HCT116 (cell line): ENCODE results near the gene ZMYND10. TPM values are rescaled to one million over a fixed set of nuclear protein-coding genes. Genes with fewer than 3 reads are reported as not detected.
A peak's percentile ranks its signal among the peaks of the same experiment; 100 is the strongest.

Source experiments
- ATAC-seq: fragments of 200-7000 bp; cut with Tn5 transposase; 2 replicates; pipeline ENCODE4 v1.9.1; 2020; ENCODE audit warnings: mild to moderate bottlenecking, moderate library complexity
- BruUV-seq: library from RNA; stranded (reverse); fragments of 400-500 nt; replicated peaks from 2 replicates; lab custom pipeline; 2021; lab: Mats Ljungman, UMichigan
- CTCF ChIA-PET: fragments of 300-600 bp; sonication (Branson Sonifier 250); formaldehyde crosslinking; loops from one replicate; lab custom pipeline; 2021; ENCODE audit warnings: antibody characterized with exemption; lab: Charles Lee
- POLR2A ChIA-PET: fragments of 300-600, 350-600 bp; sonication (Branson Sonifier 250); formaldehyde crosslinking; loops from one replicate; lab custom pipeline; 2021; ENCODE audit warnings: antibody characterized with exemption; lab: Charles Lee
- RAD21 ChIA-PET, 2 experiments: fragments of 300-600 bp; sonication (Branson Sonifier 250); formaldehyde crosslinking; loops; one replicate each; lab custom pipeline; 2023; ENCODE audit warnings: low total read pairs in 2 of 2; ENCODE audit not compliant: uncharacterized antibody in 2 of 2, unreplicated experiment in 2 of 2, low non-redundant PET in 1 of 2; lab: Charles Lee
- DNase-seq: peaks from one replicate; pipeline ENCODE4 v3.0.0-alpha.2; 2010; ENCODE audit warnings: low read depth, low spot score
- H2AFZ ChIP-seq: fragments of 200-600 bp; shearing (Covaris generic), sonication (generic); 2 replicates; pipeline ENCODE4 v1.6.1; 2017; ENCODE audit warnings: low read depth, mixed run types, mixed read lengths, antibody characterized with exemption, low read length; ENCODE audit not compliant: poor library complexity, severe bottlenecking
- H3K27ac ChIP-seq: 2 replicates; pipeline ENCODE4 v1.5.1; 2012; ENCODE audit warnings: low read depth, low read length
- H3K27me3 ChIP-seq: fragments of 200-600 bp; sonication (generic); 2 replicates; pipeline ENCODE4 v1.6.1; 2016; ENCODE audit warnings: mixed run types, low read length, mixed read lengths; ENCODE audit not compliant: insufficient read depth
- H3K36me3 ChIP-seq, 2 experiments: fragments of 200-500 bp in 1 of 2; fragments of 200-600 bp in 1 of 2; sonication (Bioruptor generic) in 1 of 2; sonication (generic) in 1 of 2; 2 replicates each; pipeline versions ENCODE4 v1.5.1 to v1.6.1; 2014 to 2016; ENCODE audit warnings: low read length in 2 of 2, inconsistent platforms in 1 of 2, mixed read lengths in 1 of 2, mixed run types in 1 of 2; ENCODE audit not compliant: insufficient read depth in 2 of 2, control insufficient read depth in 1 of 2
- H3K4me1 ChIP-seq, 2 experiments: fragments of 200-600 bp in 1 of 2; sonication (generic) in 1 of 2; 2 replicates each; pipeline versions ENCODE4 v1.5.1 to v1.6.1; 2012 to 2017; ENCODE audit warnings: low read length in 2 of 2, inconsistent platforms in 1 of 2, mild to moderate bottlenecking in 1 of 2, mixed read lengths in 1 of 2, mixed run types in 1 of 2, moderate library complexity in 1 of 2; ENCODE audit not compliant: insufficient read depth in 2 of 2, control insufficient read depth in 1 of 2
- H3K4me2 ChIP-seq: fragments of 200-600 bp; sonication (generic); 2 replicates; pipeline ENCODE4 v1.6.1; 2017; ENCODE audit warnings: mixed run types, low read length, mixed read lengths
- H3K4me3 ChIP-seq, 2 experiments: fragments of 200-600 bp in 1 of 2; sonication (generic) in 1 of 2; replicated peaks in 1 of 2; 2 replicates each; pipeline ENCODE4 v1.5.1; 2011 to 2016; ENCODE audit warnings: low read length in 2 of 2, control low read depth in 1 of 2, low read depth in 1 of 2, mild to moderate bottlenecking in 1 of 2, mixed read lengths in 1 of 2, mixed run types in 1 of 2
- H3K79me2 ChIP-seq: fragments of 200-600 bp; sonication (generic); 2 replicates; pipeline ENCODE4 v1.6.1; 2017; ENCODE audit warnings: mild to moderate bottlenecking, mixed run types, low read length, moderate library complexity, mixed read lengths; ENCODE audit not compliant: insufficient read depth
- H3K9ac ChIP-seq: fragments of 200-600 bp; sonication (generic); 2 replicates; pipeline ENCODE4 v1.6.1; 2016; ENCODE audit warnings: low read length, mixed read lengths
- H3K9me2 ChIP-seq: fragments of 200-600 bp; sonication (generic), shearing (Covaris generic); 2 replicates; pipeline ENCODE4 v1.6.1; 2017; ENCODE audit warnings: mixed run types, mild to moderate bottlenecking, moderate library complexity; ENCODE audit not compliant: insufficient read depth
- H3K9me3 ChIP-seq, 2 experiments: fragments of 200-500 bp in 1 of 2; fragments of 200-600 bp in 1 of 2; sonication (Bioruptor generic) in 1 of 2; sonication (generic) in 1 of 2; 2 replicates each; pipeline ENCODE4 v1.6.1; 2014 to 2017; ENCODE audit warnings: low read length in 2 of 2, mixed read lengths in 2 of 2, inconsistent platforms in 1 of 2, low read depth in 1 of 2, mild to moderate bottlenecking in 1 of 2, mixed run types in 1 of 2, moderate library complexity in 1 of 2; ENCODE audit not compliant: control insufficient read depth in 1 of 2, insufficient read depth in 1 of 2
- H4K20me1 ChIP-seq: fragments of 200-600 bp; sonication (generic), shearing (Covaris generic); 2 replicates; pipeline ENCODE4 v1.6.1; 2017; ENCODE audit warnings: mixed run types, mild to moderate bottlenecking, moderate library complexity; ENCODE audit not compliant: insufficient read depth
- CEBPB ChIP-seq: IDR thresholded peaks from 2 replicates; pipeline ENCODE4 v1.6.1; 2012; ENCODE audit warnings: low read depth
- CTCF ChIP-seq, 3 experiments: fragments of 200-600 bp in 1 of 3; sonication (generic) in 1 of 3; IDR thresholded peaks in 2 of 3; conservative IDR thresholded peaks in 1 of 3; 2 replicates each; pipeline ENCODE4 v1.5.1; 2012 to 2017; ENCODE audit warnings: low read depth in 2 of 3, low read length in 2 of 3, antibody characterized with exemption in 1 of 3, borderline replicate concordance in 1 of 3, control low read depth in 1 of 3, mild to moderate bottlenecking in 1 of 3, mixed read lengths in 1 of 3, mixed run types in 1 of 3, moderate library complexity in 1 of 3; ENCODE audit not compliant: insufficient read depth in 1 of 3
- ELF1 ChIP-seq: IDR thresholded peaks from 2 replicates; pipeline ENCODE4 v1.6.1; 2012; ENCODE audit warnings: low read depth, borderline replicate concordance
- EZH2 ChIP-seq: fragments of 200-600 bp; sonication (generic); IDR thresholded peaks from 2 replicates; pipeline ENCODE4 v1.6.1; 2017; ENCODE audit warnings: antibody characterized with exemption, mixed run types
- RAD21 ChIP-seq: IDR thresholded peaks from 2 replicates; pipeline ENCODE4 v1.6.1; 2012; ENCODE audit warnings: low read depth, mild to moderate bottlenecking
- SP1 ChIP-seq: IDR thresholded peaks from 2 replicates; pipeline ENCODE4 v1.6.1; 2012; ENCODE audit warnings: low read depth
- SRF ChIP-seq: IDR thresholded peaks from 2 replicates; pipeline ENCODE4 v1.6.1; 2012; ENCODE audit warnings: low read depth
- TCF7L2 ChIP-seq: IDR thresholded peaks from 2 replicates; pipeline ENCODE4 v1.7.0; 2011; ENCODE audit warnings: borderline replicate concordance, inconsistent platforms; ENCODE audit not compliant: insufficient read depth, insufficient read length; ENCODE audit errors: extremely low read depth
- ZNF274 ChIP-seq: fragments of 200-500 bp; sonication (Bioruptor generic); IDR thresholded peaks from 2 replicates; pipeline ENCODE4 v1.6.1; 2014; ENCODE audit warnings: mild to moderate bottlenecking, low read depth, low read length, inconsistent platforms
- intact Hi-C: fragments of 100-400 bp; cut with micrococcal nuclease; formaldehyde crosslinking; loops from 2 replicates; pipeline ENCODE4 v1.10.0; 2022
- total RNA-seq: library from RNA; stranded (reverse); gene quantifications from one replicate; pipeline ENCODE4 v1.2.1, GENCODE V29; 2021; ENCODE audit not compliant: unreplicated experiment

ZMYND10 gene
- total RNA-seq, 1 experiment from 2014 or later = 3.3 TPM

- no peak overlapping the region for H3K4me2 ChIP-seq
- H3K4me3 ChIP-seq = no peak overlapping the region
- H3K27ac ChIP-seq = peak overlapping the region; percentile 93; the same call in 1 of the 2 replicates
- no peaks in the 10 kb centered on the region for H3K9me3 ChIP-seq
- intact Hi-C loops = loop anchor here (1.0 to 2.0 kb wide), 3 partner anchors 20 to 63 kb away; partner anchors contain the start of gene HYAL1
- H3K9me2 ChIP-seq = no peaks in the 10 kb centered on the region
- H3K4me1 ChIP-seq = peaks cover 38 to 67% of the 10 kb centered on the region in 2 experiments
- H2AFZ ChIP-seq = no peak overlapping the region
- no TSS peak for BruUV-seq
- no peak for TF ChIP-seq CEBPB
- TF ChIP-seq SRF = no peak
- no peak for TF ChIP-seq SP1
- TF ChIP-seq CTCF (IDR thresholded peaks at IDR 0.05 in 2 of 3, conservative IDR thresholded peaks at IDR 0.05 in 1 of 3; ENCODE audit: borderline replicate concordance in 1 of 3, insufficient read depth in 1 of 3, low read depth in 2 of 3, low read length in 2 of 3) = no peak
- TF ChIP-seq EZH2 = no peak
- no peak for TF ChIP-seq ZNF274
- TF ChIP-seq TCF7L2 = no peak
- no peak for TF ChIP-seq ELF1
- TF ChIP-seq RAD21 = no peak
- TF ChIP-seq, all 23 proteins: peak for 0
- peaks cover 51% of the 10 kb centered on the region for H3K79me2 ChIP-seq
- H3K27me3 ChIP-seq = no peaks in the 10 kb centered on the region
- CTCF ChIA-PET = interaction anchor here (0.6 to 1.8 kb wide), 13 partner anchors 10 to 129 kb away, joined by 3 to 14 read pairs (median 4); partner anchors contain the start of genes HYAL1, IFRD2, LSMEM2 and RASSF1
- RAD21 ChIA-PET = interaction anchor here (0.8 to 1.5 kb wide), 2 partner anchors 20 to 24 kb away, joined by 3 to 4 read pairs; partner anchors contain the start of genes HYAL1 (in 1 of the 2), HYAL3 (in 1 of the 2) and NAA80 (in 1 of the 2)
- no peaks in the 10 kb centered on the region for H4K20me1 ChIP-seq
- H3K9ac ChIP-seq = no peak overlapping the region
- POLR2A ChIA-PET = interaction anchor here (1.0 to 1.3 kb wide), 2 partner anchors 13 to 14 kb away, joined by 4 to 6 read pairs; no protein-coding TSS in a partner anchor
- ATAC-seq (no peak), DNase-seq (no peak)
- H3K36me3 ChIP-seq = peaks cover 9 to 19% of the 10 kb centered on the region in 2 experiments; a peak in 2 of 4 replicates
Measured at GRCh38 chr3:50323614-50324199, 21.8 kb downstream of the ZMYND10 start.
